Suprapubic skin (tissue), 4 donors: ENCODE data around the gene PTPRN2.

Experiments used
- POLR2A ChIP-seq, 2 donors: fragments of 450-650 bp; IDR thresholded peaks; one replicate each; pipeline ENCODE4 v1.6.1; 2017; ENCODE audit warnings: antibody characterized with exemption in 2 of 2, mild to moderate bottlenecking in 2 of 2, moderate library complexity in 2 of 2
- POLR2AphosphoS5 ChIP-seq, 3 donors: sonication (generic); formaldehyde crosslinking; IDR thresholded peaks; one replicate each; pipeline ENCODE4 v1.6.1; 2017; ENCODE audit warnings: antibody characterized with exemption in 3 of 3

GRCh38 chr7:157641866-157642265 lies 945.8 kb downstream of the PTPRN2 start:
- TF ChIP-seq POLR2AphosphoS5 (IDR thresholded peaks at IDR 0.05) (no peak), POLR2A (IDR thresholded peaks at IDR 0.05) (no peak)
